ENCODE data around the gene WDR81.
"Not testable (repeated sequence)": the region's sequence is repeated elsewhere in the genome, so short reads cannot be mapped to it uniquely, and the experiment has no call there.

WDR81 gene

DNA sequence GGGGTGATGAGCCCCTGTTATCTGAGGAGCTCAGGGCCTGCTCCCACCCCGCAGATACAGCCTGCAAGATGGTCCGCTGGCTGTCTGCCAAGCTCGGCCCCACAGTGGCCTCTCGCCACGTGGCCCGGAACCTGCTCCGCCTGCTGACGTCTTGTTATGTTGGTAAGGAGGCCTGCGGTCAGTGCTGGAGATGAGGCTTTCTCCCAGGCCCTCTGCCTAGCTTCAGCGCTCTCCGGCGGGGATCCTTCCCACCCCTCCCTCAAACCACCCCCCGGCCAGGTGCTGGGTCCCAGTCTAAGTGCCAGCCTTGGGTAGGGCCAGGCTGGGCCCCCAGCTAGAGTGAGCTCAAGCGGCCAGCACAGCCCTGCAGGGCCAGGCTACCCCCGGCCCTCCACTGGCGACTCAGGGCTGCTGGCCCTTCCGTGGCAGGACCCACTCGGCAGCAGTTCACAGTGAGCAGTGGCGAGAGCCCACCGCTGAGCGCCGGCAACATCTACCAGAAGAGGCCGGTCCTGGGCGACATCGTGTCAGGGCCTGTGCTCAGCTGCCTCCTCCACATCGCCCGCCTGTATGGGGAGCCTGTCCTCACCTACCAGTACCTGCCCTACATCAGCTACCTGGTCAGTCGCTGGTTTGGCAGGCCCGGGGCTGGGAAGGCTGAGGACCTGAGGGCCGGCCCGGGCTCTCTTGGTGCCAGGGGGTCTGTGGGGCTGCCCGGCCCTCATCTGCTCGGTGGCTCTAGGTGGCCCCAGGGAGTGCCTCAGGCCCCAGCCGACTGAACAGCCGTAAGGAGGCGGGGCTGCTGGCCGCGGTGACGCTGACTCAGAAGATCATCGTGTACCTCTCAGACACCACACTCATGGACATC, 6.1 kb downstream of the WDR81 start:
- DNase-seq (ENCODE audit: low read depth): peak; percentile 90

DNA sequence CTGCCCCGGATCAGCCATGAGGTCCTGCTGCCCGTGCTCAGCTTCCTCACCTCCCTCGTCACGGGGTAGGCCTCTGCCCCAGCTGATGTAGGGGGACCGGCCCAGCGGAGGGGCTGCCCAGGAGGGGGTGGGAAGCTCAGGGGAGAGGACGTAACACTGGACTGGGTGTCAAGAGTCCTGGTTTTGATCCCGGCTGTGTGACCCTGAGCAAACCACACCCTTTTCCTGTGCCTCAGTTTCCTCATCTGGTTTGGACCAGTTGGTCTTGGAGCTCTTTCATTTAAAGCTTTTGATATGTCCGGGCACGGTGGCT, 6.6 kb downstream of the WDR81 start:
- no peak for DNase-seq (ENCODE audit: low read depth)

DNA sequence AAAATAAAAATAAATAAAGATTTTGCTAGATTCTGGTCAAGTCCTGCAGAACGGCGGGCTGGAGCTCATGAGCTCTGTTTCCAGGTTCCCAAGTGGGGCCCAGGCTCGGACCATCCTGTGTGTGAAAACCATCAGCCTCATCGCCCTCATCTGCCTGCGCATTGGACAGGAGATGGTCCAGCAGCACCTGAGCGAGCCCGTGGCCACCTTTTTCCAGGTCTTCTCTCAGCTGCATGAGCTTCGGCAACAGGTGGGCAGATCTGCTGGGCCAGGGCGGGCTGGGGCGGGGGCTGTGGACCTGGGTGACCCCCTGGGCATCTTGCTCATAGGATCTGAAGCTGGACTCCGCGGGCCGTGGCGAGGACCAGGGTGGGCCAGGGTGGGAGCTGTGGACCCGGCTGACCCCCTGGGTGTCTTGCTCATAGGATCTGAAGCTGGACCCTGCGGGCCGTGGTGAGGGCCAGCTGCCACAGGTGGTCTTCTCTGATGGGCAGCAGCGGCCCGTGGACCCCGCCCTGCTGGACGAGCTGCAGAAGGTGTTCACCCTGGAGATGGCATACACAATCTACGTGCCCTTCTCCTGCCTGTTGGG, 7.8 kb downstream of the WDR81 start:
- no peak for DNase-seq (ENCODE audit: low read depth)

DNA sequence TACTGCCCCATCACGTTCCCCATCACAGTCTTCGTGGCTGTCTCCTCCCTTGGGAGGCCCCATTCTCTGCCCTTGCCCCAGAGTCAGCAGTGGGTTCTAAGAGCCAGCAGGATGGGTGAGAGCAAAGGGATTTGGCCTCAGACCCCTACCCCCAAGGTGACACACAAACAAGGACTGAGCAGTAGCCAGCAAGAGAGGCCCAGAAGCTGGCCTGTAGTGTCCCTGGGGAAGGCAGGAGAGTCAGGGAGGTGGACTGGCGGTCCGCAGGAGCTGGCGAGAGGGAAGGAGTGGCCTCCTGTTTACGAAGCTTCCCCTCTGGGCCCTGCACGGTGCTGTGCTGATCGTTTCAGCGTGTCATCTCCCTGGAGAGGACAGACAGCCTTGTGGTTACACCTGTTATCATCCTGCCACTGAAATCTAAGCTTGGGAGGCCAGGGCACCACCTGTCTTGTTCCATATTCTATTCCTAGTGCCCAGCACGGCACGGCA, 8.4 kb downstream of the WDR81 start:
- no peak for DNase-seq (ENCODE audit: low read depth)

DNA sequence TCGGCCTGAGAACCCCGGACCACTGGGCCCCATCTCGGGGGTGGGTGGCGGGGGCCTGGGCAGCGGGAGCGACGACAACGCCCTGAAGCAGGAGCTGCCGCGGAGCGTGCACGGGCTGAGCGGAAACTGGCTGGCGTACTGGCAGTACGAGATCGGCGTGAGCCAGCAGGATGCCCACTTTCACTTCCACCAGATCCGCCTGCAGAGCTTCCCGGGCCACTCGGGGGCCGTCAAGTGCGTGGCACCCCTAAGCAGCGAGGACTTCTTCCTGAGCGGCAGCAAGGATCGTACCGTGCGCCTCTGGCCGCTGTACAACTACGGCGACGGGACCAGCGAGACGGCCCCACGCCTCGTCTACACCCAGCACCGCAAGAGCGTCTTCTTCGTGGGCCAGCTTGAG, 9.3 kb downstream of the WDR81 start:
- DNase-seq (ENCODE audit: low read depth): no peak

DNA sequence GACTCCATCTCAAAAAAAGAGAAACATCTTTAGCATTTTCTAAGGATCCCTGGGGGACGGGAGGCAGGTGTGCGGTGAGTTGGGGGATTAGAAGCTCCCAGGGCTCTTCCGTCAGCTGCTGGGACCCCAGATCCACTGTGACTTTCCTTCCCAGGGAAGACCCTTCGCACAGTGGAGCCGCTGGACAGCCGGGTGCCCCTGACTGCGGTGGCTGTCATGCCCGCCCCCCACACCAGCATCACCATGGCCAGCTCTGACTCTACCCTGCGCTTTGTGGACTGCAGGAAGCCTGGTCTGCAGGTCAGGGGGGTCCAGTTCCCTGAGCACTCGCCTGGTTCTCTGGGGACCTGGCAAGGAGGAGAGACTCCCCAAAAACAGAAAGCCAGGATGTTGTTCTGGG, 10.9 kb downstream of the WDR81 start:
- no peak for DNase-seq (ENCODE audit: low read depth)

DNA sequence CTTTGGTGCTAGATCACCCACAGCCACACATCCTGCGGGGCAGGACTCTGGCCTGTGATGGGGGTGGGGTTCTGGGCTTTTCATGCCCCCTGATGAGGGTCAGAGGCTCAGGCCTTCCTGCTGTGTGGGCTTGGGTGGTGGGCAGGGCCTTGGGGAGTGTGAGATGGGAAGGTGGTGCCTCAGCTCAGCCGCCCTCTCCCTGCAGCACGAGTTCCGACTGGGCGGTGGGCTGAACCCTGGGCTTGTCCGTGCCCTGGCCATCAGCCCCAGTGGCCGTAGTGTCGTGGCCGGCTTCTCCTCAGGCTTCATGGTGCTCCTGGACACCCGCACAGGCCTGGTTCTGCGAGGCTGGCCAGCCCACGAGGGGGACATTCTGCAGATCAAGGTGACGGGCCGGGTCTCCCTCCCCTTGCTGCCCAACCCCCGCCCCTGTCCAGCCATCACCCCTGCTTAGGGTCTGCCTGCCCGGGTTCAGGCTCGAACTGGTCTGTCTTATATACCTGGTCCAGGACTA, 11.4 kb downstream of the WDR81 start:
- DNase-seq (ENCODE audit: low read depth): no peak

DNA sequence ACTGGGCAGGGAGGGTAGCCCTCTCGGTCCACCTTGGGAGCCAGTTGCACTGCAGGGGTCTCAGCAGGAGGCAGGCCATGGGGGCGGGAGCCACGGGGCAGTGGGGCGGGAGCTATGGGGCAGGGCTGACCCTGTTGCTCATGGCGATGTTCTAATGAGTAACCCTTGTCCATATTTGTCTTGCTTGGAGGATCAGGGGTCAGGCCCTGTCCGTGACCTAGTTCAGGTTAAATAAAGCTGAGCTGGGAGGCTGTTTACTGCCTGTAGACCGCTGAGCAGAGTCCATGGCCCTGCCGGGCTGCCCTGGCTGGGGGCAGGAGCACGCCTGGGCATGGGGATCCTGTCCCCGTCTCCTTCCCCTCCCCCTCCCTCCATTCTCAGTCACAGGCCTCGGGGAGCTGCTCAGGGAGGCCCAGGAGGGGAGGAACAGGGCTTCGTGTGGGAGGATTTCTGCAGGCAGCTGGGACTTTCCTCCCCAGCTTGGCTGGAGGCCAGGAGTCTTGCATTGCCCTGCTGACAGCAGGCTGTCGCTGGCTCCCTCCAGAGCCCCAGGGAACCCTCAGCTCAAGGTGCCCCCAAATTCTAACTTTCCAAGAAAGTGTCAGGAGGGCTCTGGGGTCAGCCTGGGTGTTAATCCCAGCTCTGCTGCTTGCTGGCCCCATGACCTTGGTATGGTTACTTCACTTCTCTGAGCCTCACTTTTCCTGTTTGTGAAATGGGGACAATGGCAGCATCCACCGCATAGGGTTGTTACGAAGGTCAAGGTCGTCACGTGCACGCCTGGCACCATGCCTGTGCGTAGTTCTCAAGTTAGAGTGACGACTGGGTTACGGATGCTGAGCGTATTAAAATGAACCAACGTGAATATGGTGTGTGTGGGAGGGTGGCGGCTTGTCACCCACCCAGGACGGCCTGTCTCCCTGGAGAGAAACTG, 12.1 kb downstream of the WDR81 start:
- DNase-seq (ENCODE audit: low read depth): peak; percentile 72

DNA sequence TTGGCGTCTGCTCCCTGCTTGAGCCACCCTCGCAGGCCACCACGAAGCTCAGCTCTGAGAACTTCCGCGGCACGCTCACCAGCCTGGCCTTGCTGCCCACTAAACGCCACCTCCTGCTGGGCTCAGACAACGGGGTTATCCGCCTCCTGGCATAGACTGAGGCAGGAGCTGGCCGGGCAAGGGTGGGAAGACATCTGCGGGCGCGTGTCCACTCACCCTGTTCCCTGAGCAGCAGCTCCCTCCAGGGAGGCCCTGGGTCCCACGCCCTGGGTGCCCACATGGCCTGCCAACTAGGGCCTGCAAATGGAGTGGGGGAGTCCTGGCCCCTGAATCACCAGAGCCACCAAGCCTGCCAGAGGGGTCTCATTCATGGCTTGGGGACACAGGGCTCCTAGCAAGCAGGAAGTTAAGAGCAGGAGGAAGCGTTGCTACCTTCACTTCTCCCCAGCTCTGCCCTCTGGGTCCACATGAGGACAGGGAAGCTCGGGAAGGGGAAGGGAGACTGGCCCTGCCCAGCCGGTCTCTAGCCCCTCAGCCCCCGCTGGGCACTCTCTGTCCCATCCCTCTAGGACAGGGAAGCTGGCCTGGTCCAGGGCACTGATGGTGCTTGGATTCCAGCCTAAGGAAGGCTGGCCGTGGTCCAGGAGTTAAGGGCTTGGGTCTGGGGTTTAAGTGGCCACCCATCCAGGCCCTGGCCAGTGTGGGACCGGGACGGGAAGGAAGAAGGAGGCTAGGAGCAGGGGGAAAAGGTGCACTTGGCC, 13.2 kb downstream of the WDR81 start:
- DNase-seq (ENCODE audit: low read depth): no peak

DNA sequence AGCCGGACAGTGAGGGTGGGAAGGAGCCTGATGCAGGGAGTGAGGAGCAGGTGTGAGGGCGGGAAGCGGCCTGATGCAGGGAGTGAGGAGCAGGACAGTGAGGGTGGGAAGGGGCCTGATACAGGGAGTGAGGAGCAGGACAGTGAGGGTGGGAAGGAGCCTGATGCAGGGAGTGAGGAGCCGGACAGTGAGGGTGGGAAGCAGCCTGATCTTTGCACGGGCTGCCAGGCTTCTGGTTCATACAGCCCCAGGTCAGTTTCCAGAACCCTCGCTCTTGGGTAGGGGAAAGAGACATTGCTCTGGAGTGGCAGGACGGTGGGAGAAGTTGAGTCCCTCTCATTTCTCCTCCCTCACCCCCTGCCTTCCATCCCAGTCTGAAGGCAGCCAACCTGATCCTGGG, 17.4 kb downstream of the WDR81 start:
- DNase-seq (ENCODE audit: low read depth): not testable (repeated sequence)

DNA sequence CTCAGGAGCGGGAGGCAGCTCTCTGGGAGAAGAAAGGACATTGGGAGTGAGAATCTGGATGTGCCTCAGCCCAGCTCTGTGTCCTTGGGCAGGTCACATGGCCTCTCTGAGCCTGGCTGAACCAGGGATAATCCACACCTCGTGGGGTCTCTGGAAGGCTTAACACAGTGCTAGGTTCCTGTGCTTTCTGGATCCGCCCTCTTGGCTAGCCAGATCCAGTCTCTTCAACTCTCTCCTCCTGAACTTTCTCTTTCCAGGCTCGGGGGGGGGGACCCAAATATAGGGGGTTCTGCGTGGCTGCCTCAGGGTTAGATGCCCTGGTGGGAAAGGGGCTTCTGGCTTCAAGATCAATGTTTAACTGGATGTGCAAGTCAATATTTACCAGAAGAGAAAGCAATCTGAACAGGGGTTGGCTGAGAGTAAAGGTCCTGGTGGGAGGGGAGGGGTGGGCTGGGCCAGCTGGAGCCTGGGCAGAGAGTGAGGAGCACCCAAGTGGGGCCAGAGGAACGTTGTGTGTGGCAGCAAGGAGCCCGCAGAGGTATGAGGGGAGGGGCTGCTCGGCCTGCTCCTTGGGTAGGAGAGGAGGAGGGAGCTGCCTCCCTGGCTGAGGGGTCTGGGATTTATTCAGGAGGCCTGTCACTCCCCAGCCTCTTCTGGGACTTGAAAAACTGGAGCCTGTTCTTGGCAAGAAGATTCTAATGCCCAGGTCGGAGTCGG, 18.0 kb downstream of the WDR81 start, which contains the start of gene SERPINF2:
Gene SERPINF2 (plus strand): TSS at position 501 of the 717 bp plus-strand sequence. CDS start 2,125 bp downstream, outside the sequence.
- no peak for DNase-seq (ENCODE audit: low read depth)

DNA sequence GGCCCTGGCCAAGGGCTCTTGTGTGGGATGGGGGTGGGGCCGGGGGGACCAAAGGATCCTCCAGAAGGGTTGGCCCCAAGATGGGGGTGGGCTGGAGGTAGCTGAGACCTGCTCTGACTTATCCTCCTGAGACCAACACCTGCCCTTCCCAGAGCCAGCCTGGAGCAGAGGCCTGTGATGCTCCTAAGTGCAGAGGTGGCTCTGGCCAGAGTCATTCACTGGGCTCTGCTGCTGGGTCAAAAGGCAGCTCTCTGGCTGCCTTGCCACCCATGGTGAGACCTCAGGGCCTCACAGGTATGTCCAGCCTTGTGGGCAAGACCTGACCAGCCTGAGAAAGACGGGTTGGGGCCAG, 18.6 kb downstream of the WDR81 start:
- DNase-seq (ENCODE audit: low read depth): no peak

DNA sequence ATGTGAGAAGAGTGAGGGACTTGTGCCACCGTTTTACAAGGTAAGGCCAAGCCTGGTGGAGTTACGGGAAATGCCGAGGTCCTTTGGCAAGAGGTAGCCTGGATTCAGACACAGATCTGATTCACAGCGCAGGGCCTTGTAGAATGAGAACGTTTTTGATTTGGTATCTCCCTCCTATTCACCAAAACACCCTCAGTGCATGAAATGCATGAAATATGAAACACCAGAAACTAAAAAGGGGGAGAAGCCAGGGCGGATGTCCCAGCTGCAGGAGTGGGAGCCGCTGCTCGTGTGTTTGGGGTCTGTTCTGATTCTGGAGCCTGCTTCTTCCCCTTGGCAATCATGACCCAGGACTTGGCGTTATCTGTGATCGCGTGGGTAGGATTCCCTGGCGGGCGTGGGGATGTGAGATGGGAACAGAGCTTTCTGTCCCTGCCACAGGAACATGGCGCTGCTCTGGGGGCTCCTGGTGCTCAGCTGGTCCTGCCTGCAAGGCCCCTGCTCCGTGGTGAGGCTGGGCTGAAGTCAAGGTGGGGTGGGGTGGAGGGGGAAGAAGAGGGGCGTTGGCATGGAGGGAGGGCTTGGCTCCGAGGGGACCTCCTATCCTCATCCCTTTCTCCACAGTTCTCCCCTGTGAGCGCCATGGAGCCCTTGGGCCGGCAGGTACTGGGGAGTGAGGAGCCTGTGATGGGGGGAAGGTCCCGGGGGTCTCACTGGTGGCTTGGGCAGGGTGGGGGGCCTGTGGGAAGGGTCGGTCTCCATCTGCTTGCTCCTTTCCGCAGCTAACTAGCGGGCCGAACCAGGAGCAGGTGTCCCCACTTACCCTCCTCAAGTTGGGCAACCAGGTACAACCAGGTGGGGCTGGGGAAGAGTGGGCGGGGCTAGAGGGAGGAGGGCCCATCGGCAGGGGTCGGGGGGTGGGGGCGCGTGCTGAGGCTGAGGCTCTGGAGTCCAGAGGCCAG, 20.3 kb downstream of the WDR81 start:
- no peak for DNase-seq (ENCODE audit: low read depth)

DNA sequence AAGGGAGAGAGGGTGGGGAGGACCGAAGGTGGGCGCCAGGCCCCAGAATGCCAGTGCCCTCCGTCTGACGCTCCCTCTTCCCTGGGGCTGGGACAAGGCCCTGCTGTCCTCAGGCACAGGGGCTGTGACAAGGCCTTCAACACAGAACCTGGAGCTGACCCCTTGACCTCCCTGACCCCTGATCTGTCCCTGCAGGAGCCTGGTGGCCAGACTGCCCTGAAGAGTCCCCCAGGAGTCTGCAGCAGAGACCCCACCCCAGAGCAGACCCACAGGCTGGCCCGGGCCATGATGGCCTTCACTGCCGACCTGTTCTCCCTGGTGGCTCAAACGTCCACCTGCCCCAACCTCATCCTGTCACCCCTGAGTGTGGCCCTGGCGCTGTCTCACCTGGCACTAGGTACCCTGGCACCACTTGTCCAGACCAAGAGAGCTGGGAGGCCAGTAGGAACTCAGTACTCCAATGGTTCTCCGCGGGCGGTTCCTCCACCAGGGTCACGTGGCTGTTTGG, 21.1 kb downstream of the WDR81 start:
- DNase-seq (ENCODE audit: low read depth): no peak

DNA sequence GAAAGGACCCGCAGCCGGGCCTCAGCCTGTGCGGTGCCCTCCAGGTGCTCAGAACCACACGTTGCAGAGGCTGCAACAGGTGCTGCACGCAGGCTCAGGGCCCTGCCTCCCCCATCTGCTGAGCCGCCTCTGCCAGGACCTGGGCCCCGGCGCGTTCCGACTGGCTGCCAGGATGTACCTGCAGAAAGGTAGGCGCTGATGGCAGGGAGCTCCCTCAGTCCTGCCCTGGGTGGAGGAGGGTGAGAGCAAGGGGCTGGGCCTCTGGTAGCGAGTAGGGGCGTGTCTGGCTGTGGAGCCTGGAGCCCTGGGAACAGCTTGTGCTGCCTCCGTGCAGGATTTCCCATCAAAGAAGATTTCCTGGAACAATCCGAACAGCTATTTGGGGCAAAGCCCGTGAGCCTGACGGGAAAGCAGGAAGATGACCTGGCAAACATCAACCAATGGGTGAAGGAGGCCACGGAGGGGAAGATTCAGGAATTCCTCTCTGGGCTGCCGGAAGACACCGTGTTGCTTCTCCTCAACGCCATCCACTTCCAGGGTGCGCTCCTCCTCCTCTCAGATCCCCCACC, 22.6 kb downstream of the WDR81 start:
- DNase-seq (ENCODE audit: low read depth): no peak

DNA sequence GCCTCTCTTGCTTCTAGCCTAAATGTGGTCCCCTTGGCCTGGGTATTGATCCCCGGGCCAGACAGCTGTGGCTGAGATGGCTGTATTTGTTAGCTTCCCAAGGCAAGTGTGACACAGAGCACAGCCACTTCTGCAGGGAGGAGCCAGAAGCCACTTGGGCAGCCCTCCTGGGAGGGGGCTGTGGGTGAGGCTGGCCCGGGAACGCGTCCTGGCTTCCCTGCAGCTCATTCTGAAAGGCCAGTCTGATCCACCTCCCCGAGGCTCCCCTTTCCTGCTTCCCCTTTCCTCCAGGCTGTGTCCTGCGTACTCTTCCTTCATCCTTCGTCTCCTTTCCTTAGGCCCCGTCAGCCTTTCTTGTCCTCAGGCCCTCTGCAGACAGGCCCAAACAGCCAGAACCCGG, 26.1 kb downstream of the WDR81 start:
- DNase-seq (ENCODE audit: low read depth): no peak

DNA sequence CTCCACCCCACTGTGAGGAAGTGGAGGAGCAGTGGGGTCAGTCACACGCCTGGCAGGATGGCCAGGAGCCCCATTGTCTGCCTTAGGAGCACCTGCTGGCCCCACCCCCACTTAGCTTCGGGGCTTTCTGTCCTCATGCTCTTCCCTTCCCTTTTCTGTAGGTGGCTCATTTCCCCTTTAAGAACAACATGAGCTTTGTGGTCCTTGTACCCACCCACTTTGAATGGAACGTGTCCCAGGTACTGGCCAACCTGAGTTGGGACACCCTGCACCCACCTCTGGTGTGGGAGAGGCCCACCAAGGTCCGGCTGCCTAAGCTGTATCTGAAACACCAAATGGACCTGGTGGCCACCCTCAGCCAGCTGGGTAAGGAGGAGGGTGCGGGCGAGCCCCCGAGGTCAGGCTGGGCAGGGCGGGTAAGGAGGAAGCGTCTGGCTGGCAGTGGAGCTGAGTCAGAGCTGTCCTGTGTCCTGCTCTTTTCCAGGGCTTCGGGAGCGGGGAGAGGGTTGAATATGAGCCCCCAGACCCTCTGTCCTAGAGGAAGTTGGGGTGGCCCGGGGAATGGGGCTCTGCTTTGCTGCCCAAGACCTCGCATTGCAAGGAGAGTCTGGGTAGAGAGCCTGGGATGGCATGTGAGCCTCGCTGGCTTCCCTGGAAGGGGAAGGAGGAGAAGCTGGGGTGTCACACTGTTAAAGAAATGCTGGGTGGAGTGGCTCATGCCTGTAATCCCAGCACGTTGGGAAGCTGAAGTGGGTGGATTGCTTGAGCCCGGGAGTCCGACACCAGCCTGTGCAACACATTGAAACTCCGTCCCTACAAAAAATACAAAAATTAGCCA, 28.1 kb downstream of the WDR81 start:
- DNase-seq (ENCODE audit: low read depth): no peak

DNA sequence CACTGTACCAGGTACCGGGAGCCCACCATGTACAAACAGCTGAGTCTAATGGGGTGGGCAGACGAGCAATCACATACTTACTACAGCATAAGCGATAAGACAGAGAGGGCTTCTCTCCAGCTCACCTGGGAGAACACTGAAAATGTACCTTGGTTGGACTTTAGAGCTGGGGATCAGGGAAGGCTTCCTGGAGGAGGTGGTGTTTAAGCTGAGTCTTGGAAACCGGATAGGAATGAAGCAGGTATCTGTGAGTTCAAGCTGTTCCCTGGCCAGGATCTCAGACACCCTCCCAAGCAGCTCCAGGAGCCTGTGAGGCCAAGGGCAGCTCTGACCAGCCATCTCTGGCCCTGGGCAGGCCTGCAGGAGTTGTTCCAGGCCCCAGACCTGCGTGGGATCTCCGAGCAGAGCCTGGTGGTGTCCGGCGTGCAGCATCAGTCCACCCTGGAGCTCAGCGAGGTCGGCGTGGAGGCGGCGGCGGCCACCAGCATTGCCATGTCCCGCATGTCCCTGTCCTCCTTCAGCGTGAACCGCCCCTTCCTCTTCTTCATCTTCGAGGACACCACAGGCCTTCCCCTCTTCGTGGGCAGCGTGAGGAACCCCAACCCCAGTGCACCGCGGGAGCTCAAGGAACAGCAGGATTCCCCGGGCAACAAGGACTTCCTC, 29.4 kb downstream of the WDR81 start:
- DNase-seq (ENCODE audit: low read depth): no peak

All from fibroblast of gingiva (primary cell).